Endometrial microvascular endothelial cells (primary cell): ENCODE results near the gene SLC1A1. TPM values are rescaled to one million over a fixed set of nuclear protein-coding genes. Genes with fewer than 3 reads are reported as not detected.
"Not testable (repeated sequence)": the region's sequence is repeated elsewhere in the genome, so short reads cannot be mapped to it uniquely, and the experiment has no call there.

ENCODE experiments used
- in situ Hi-C: cut with HindIII; loops from 2 replicates; pipeline ENCODE4 v1.10.0; 2017; ENCODE audit warnings: low sequenced_read_pairs, low pct_unique_long_range_greater_than_20kb; ENCODE audit errors: inconsistent ontology term
- total RNA-seq: library from RNA; depleted of rRNA; stranded (reverse); fragments of >200 nt; gene quantifications from one replicate; pipeline ENCODE4 v1.2.3, GENCODE V29; 2015; ENCODE audit errors: inconsistent ontology term

Gene SLC1A1
- total RNA-seq, 1 donor from 2014 or later: 16.4 TPM

- in situ Hi-C loops: no loop called here
These were observed 12.2 kb downstream of the SLC1A1 start for GRCh38 chr9:4502444-4502843.

DNA sequence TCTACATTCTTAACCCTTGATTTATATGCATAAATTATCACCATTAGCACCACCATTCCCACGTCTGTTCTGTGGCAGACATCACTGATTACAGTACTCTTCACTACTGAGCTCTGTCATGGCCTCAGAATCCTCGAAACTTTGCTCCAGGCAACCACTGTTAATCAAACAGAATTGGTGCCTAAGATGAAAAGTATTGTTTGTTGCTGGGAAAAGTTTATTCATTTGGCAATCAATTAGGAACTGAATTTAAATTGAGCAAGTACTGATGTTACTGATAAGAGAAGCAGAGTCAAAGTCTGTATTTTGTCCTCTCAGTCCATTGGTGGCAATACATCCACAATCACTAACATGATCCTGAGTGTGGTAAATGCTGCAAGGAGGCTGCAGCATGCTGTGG lies 12.8 kb downstream of the SLC1A1 start:
- in situ Hi-C loops: no loop called here

GRCh38 chr9:4504250-4504649 lies 14.0 kb downstream of the SLC1A1 start:
- in situ Hi-C loops: no loop called here

- in situ Hi-C loops: no loop called here
These were observed 16.2 kb downstream of the SLC1A1 start for GRCh38 chr9:4506490-4506889.

GRCh38 chr9:4507306-4508130 lies 17.2 kb downstream of the SLC1A1 start:
- in situ Hi-C loops: no loop called here

GRCh38 chr9:4508246-4508906 lies 18.1 kb downstream of the SLC1A1 start:
- in situ Hi-C loops: no loop called here

- in situ Hi-C loops: no loop called here
These were observed 18.8 kb downstream of the SLC1A1 start for GRCh38 chr9:4508907-4509589.

DNA sequence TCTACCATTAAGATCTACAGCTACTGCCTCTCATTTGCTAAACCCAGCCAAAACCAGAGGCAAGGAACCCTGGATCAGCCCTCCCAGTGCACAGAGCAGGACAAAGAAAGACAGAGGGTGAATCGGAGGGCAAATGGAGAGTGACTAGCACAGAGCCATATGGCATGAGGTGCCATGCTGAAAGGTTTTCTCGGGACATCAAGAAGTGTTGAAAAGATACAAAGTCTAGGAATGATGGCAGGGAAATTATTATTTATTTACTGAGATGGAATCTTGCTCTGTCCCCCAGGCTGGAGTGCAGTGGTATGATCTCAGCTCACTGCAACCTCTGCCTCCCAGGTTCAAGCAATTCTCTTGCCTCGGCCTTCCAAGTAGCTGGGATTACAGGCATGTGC lies 19.3 kb downstream of the SLC1A1 start:
- in situ Hi-C loops: no loop called here

GRCh38 chr9:4510546-4511322 lies 20.5 kb downstream of the SLC1A1 start:
- in situ Hi-C loops: no loop called here

GRCh38 chr9:4514252-4515128 lies 24.2 kb downstream of the SLC1A1 start:
- in situ Hi-C loops: no loop called here

- in situ Hi-C loops: no loop called here
These were observed 25.7 kb downstream of the SLC1A1 start for GRCh38 chr9:4515958-4516375.

DNA sequence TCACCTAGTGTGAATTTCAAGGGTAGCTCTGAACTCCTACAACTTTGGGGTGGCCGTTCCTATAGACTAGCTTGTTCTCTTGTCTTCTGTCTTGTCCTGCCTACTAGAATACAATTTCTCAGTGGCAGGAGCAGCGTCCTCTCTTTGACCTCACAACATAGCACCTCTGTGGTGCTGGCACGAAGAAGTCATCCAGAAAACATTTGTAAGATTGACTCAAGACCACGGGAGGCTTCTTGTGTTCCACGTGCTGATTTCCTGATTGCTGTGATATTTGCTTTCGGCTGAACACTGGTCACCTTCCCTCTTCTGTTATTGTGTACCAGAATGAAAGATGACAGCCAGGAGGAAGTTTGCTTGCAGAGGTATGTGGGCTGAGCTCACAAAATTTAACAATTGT lies 27.0 kb downstream of the SLC1A1 start:
- in situ Hi-C loops: no loop called here

DNA sequence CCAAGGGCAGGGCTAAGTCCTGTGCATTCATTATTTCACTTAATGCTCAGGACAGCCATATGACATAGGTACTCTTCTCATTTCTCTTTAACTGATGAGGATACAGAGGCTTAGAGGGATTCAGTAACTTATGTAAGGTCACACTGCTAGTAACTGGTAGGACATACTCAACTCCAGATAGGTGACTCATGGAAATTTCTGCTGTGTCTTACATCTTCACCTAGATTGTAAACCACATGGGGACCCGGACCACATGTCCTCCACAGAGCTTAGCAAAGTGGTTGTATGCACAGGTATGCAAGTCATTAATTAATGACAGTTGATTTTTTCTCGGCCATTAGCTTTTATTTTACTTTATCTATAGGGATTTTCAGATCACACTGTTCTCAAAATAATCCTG lies 29.3 kb downstream of the SLC1A1 start:
- in situ Hi-C loops: no loop called here

DNA sequence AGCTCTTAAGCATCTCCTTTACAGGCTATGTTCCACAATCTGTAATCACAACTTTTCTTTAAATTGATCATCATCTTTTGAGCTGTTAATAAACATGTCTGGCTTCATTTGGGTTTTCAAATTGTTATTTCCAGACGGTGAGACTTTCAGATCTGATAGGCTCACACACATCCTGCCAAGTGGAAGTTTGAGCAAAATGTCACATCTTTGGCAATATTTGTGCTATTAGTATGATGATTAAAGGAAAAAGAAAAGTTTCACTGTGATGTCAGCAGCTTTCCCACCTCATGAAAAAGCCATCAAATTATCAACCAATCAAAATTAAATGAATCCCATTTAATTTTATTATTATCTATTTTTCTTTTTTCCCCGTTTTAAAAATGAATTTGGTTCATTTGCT lies 29.8 kb downstream of the SLC1A1 start:
- in situ Hi-C loops: no loop called here

DNA sequence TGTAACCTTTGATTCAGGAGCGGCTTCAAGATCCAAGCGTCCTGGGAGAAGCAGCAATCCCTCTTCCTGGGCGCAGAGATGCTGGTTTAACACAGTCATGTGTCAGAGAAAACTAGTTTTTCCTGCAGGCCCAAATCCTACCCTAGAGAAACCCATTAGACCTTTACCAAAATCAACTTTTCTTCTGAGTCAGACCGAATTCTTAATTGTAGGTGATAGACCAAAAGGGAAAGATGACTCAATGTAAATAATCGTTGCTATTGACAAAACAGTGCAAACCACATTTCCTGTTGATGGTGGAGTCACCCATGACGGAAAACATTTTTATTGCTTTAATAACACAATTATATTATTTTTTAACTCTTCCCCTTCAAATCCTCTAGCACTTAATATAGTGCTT lies 40.1 kb downstream of the SLC1A1 start:
- in situ Hi-C loops: no loop called here

- in situ Hi-C loops: not testable (repeated sequence)
These were observed 40.6 kb downstream of the SLC1A1 start for GRCh38 chr9:4530831-4531230.

DNA sequence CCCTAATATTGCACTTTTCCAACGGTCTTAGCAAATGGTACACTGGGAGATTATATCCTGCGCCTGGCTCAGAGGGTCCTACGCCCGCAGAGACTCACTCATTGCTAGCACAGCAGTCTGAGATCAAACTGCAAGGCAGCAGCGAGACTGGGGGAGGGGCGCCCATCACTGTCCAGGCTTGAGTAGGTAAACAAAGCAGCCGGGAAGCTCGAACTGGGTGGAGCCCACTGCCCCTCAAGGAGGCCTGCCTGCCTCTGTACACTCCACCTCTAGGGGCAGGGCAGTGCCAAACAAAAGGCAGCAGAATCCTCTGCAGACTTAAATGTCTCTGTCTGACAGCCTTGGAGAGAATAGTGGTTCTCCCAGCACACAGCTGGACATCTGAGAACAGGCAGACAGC lies 41.1 kb downstream of the SLC1A1 start:
- in situ Hi-C loops: not testable (repeated sequence)

- in situ Hi-C loops: not testable (repeated sequence)
These were observed 43.6 kb downstream of the SLC1A1 start for GRCh38 chr9:4533881-4534280.
